NCI-H2227 (cell line): ENCODE results near the gene NRIP2.
"Not testable (repeated sequence)": the region's sequence is repeated elsewhere in the genome, so short reads cannot be mapped to it uniquely, and the experiment has no call there.

Experiments
- DNase-seq: peaks from one replicate; lab custom pipeline; 2025; ENCODE audit not compliant: unreplicated experiment; lab: John Stamatoyannopoulos, UW

Gene NRIP2

GRCh38 chr12:2834581-2835491, at the start of gene NRIP2:
Gene NRIP2, minus strand, starts transcription at chr12:2835035. Its CDS starts 52 bp downstream, at chr12:2834983.
- peak; percentile 56 for DNase-seq

GRCh38 chr12:2879853-2880252, 45.0 kb upstream of the NRIP2 start:
- no peak for DNase-seq

GRCh38 chr12:2877953-2878732, 43.3 kb upstream of the NRIP2 start:
- peak; percentile 9 for DNase-seq

GRCh38 chr12:2877047-2877952, 42.5 kb upstream of the NRIP2 start, which contains the start of the genes FOXM1 and RHNO1:
Gene FOXM1, minus strand, starts transcription at chr12:2877174. Its CDS starts 2,696 bp downstream, at chr12:2874478.
Gene RHNO1, plus strand, starts transcription at chr12:2877223. Its CDS starts 8,144 bp downstream, at chr12:2885367.
- peak; percentile 89 for DNase-seq

- peak; percentile 8 for DNase-seq
These were observed 41.7 kb upstream of the NRIP2 start for GRCh38 chr12:2876431-2877046.

- DNase-seq = not testable (repeated sequence)
These were observed 34.3 kb upstream of the NRIP2 start for GRCh38 chr12:2868986-2869632.

GRCh38 chr12:2864198-2864597, 29.4 kb upstream of the NRIP2 start:
- no peak for DNase-seq

- not testable (repeated sequence) for DNase-seq
These were observed 28.6 kb upstream of the NRIP2 start for GRCh38 chr12:2863402-2863801.

- DNase-seq = no peak
These were observed 28.0 kb upstream of the NRIP2 start for GRCh38 chr12:2862876-2863275.

GRCh38 chr12:2860170-2860569, 25.3 kb upstream of the NRIP2 start:
- DNase-seq = no peak

- DNase-seq = no peak
These were observed 24.1 kb upstream of the NRIP2 start for GRCh38 chr12:2858944-2859421.

- no peak for DNase-seq
These were observed 23.5 kb upstream of the NRIP2 start for GRCh38 chr12:2858334-2858733.

GRCh38 chr12:2857576-2857975, 22.7 kb upstream of the NRIP2 start:
- no peak for DNase-seq

- peak; percentile 36 for DNase-seq
These were observed 22.2 kb upstream of the NRIP2 start, which contains the start of gene TEX52 for GRCh38 chr12:2857021-2857431. Gene TEX52, minus strand, starts transcription at chr12:2857039. Its CDS starts 13 bp downstream, at chr12:2857026.

GRCh38 chr12:2856051-2856450, 21.2 kb upstream of the NRIP2 start:
- DNase-seq = no peak

GRCh38 chr12:2855546-2855945, 20.7 kb upstream of the NRIP2 start:
- no peak for DNase-seq

GRCh38 chr12:2854669-2855453, 20.0 kb upstream of the NRIP2 start:
- DNase-seq = no peak

GRCh38 chr12:2853626-2854025, 18.8 kb upstream of the NRIP2 start:
- peak; percentile 74 for DNase-seq

- DNase-seq = no peak
These were observed 17.1 kb upstream of the NRIP2 start for GRCh38 chr12:2851931-2852330.
